NCI-H2196 treated with DMSO at 0.1 percent for 48 hours (cell line): ENCODE results near the gene RIMBP3B.
"Not testable (repeated sequence)": the region's sequence is repeated elsewhere in the genome, so short reads cannot be mapped to it uniquely, and the experiment has no call there.

Experiments
- DNase-seq: peaks from one replicate; lab custom pipeline; 2025; ENCODE audit not compliant: unreplicated experiment; lab: John Stamatoyannopoulos, UW

RIMBP3B gene, protein sequence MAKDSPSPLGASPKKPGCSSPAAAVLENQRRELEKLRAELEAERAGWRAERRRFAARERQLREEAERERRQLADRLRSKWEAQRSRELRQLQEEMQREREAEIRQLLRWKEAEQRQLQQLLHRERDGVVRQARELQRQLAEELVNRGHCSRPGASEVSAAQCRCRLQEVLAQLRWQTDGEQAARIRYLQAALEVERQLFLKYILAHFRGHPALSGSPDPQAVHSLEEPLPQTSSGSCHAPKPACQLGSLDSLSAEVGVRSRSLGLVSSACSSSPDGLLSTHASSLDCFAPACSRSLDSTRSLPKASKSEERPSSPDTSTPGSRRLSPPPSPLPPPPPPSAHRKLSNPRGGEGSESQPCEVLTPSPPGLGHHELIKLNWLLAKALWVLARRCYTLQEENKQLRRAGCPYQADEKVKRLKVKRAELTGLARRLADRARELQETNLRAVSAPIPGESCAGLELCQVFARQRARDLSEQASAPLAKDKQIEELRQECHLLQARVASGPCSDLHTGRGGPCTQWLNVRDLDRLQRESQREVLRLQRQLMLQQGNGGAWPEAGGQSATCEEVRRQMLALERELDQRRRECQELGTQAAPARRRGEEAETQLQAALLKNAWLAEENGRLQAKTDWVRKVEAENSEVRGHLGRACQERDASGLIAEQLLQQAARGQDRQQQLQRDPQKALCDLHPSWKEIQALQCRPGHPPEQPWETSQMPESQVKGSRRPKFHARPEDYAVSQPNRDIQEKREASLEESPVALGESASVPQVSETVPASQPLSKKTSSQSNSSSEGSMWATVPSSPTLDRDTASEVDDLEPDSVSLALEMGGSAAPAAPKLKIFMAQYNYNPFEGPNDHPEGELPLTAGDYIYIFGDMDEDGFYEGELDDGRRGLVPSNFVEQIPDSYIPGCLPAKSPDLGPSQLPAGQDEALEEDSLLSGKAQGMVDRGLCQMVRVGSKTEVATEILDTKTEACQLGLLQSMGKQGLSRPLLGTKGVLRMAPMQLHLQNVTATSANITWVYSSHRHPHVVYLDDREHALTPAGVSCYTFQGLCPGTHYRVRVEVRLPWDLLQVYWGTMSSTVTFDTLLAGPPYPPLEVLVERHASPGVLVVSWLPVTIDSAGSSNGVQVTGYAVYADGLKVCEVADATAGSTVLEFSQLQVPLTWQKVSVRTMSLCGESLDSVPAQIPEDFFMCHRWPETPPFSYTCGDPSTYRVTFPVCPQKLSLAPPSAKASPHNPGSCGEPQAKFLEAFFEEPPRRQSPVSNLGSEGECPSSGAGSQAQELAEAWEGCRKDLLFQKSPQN (N-terminal part only)

DNA sequence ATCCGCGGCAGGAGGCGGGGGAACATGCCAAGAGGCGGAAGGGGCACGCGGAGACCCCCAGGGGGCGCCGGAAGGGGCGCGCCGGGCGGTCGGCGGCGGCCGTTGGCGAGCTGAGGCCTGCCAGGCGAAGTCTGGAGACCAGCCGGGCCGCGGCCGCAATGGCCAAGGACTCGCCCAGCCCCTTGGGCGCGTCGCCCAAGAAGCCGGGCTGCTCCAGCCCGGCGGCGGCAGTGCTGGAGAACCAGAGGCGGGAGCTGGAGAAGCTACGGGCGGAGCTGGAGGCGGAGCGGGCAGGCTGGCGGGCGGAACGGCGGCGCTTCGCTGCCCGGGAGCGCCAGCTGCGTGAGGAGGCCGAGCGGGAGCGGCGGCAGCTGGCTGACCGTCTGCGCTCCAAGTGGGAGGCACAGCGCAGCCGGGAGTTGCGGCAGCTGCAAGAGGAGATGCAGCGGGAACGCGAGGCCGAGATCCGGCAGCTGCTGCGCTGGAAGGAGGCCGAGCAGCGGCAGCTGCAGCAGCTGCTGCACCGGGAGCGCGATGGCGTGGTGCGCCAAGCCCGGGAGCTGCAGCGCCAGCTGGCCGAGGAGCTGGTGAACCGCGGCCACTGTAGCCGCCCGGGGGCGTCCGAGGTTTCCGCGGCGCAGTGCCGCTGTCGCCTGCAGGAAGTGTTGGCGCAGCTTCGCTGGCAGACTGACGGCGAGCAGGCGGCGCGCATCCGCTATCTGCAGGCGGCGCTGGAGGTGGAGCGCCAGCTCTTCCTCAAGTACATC, at the start of gene RIMBP3B:
Gene RIMBP3B, plus strand, starts transcription at position 51 of the 767 bp plus-strand sequence. Its CDS starts 108 bp downstream, at position 159.
- not testable (repeated sequence) for DNase-seq

GRCh38 chr22:21357527-21357926, 26.0 kb upstream of the RIMBP3B start:
- DNase-seq = not testable (repeated sequence)

- DNase-seq = not testable (repeated sequence)
Observed at GRCh38 chr22:21360525-21360924, 23.0 kb upstream of the RIMBP3B start.

GRCh38 chr22:21362473-21362872, 21.1 kb upstream of the RIMBP3B start:
- DNase-seq = not testable (repeated sequence)

GRCh38 chr22:21363061-21363460, 20.5 kb upstream of the RIMBP3B start:
- DNase-seq = not testable (repeated sequence)

GRCh38 chr22:21363803-21364202, 19.7 kb upstream of the RIMBP3B start:
- not testable (repeated sequence) for DNase-seq

DNA sequence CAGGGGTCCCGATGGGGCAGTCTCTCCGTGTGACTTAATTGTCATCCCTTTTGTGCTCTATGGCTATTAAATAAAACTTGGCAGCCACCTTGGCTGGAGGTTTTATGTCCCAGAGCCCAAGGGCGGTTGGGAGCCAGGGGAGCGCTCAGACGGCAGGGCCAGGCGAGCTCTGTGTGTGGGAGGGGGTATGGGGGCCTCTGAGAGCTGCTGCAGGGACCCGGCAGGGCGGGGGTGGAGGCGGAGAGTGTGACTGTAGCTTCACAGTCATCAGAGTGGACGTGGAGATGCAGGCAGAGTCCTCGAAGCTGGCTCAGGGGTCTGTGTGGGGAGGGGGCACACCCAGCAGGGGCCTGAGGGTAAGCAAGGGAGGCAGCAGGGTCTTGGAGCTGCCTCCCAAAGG, 19.2 kb upstream of the RIMBP3B start:
- not testable (repeated sequence) for DNase-seq

DNA sequence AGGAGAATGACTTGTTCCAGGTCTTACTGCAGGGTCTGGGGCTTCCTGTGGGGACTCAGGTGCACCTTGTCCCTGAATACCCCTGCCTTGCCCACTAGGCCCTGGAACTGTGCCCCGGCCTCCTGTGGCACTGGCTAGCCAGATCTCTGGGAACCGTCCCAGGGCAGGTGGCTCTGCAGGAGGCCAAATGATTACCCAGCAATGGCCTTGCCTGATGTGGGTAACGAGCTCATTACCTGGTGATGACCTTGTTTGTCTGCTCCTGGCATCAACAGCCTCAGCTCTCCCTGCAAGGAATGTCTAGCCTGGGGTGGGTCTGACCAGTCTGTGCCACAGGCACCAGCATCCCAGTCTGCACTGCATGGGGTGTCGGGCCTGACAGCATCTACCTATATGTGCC, 18.2 kb upstream of the RIMBP3B start:
- DNase-seq = not testable (repeated sequence)

GRCh38 chr22:21368603-21369310, 14.8 kb upstream of the RIMBP3B start:
- DNase-seq = not testable (repeated sequence)

- not testable (repeated sequence) for DNase-seq
Observed at GRCh38 chr22:21375880-21376279, 7.7 kb upstream of the RIMBP3B start.

DNA sequence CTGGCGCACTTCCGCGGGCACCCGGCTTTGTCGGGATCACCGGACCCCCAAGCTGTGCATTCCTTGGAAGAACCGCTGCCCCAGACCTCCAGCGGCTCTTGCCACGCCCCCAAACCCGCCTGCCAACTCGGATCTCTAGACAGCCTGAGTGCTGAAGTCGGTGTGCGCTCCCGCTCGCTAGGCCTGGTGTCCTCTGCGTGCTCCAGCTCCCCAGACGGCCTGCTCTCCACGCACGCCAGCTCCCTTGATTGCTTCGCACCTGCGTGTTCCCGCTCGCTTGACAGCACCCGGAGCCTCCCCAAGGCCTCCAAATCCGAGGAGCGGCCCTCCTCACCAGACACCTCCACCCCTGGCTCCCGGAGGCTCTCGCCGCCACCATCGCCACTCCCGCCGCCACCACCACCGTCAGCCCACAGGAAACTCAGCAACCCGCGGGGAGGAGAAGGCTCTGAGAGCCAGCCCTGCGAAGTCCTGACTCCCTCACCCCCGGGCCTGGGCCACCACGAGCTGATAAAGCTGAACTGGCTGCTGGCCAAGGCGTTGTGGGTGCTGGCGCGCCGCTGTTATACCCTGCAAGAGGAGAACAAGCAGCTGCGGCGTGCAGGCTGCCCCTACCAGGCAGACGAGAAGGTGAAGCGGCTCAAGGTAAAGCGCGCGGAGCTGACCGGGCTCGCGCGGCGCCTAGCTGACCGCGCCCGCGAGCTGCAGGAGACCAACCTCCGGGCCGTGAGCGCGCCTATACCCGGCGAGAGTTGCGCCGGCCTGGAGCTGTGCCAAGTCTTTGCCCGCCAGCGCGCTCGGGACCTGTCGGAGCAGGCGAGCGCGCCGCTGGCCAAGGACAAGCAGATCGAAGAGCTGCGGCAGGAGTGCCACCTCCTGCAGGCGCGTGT, 1.2 kb downstream of the RIMBP3B start:
- DNase-seq = not testable (repeated sequence)

- not testable (repeated sequence) for DNase-seq
Observed at GRCh38 chr22:21389480-21389879, 5.9 kb downstream of the RIMBP3B start.

DNA sequence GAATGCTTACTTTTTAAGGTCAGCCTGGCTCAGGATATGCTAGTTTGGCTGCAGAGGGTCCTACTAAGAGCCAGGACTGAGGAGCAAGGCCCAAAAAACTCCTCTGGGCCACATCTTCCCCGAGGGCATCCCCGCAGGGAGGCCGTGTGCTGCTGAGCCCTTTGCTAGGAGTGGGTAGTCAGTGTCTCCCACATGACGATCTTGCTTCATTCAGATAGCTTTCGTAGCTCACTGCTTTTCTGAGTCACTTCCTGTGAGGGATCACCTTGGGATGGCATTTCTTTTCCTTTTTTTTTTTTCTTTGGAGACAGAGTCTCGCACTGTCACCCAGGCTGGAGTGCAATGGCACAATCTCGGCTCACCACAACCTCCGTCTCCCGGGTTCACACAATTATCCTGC, 6.5 kb downstream of the RIMBP3B start:
- not testable (repeated sequence) for DNase-seq

DNA sequence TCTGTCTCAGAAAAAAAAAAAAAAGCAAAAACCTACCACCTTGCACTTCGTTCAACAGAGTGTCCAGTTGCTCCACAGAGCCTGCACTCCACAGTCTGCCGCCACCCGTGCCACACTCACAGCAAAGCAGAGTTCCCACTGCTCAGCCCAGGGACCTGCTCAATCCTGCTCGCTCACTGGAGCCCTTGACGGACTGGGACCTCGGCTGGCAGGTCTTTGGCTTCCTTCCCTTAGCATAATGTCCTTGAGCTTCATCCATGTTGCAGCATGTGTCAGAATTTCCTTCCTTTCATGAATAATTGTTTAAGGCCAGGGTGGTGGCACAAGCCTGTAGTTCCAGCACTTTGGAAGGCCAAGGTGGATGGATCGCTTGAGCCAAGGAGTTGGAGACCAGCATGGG, 11.1 kb downstream of the RIMBP3B start:
- DNase-seq = not testable (repeated sequence)

DNA sequence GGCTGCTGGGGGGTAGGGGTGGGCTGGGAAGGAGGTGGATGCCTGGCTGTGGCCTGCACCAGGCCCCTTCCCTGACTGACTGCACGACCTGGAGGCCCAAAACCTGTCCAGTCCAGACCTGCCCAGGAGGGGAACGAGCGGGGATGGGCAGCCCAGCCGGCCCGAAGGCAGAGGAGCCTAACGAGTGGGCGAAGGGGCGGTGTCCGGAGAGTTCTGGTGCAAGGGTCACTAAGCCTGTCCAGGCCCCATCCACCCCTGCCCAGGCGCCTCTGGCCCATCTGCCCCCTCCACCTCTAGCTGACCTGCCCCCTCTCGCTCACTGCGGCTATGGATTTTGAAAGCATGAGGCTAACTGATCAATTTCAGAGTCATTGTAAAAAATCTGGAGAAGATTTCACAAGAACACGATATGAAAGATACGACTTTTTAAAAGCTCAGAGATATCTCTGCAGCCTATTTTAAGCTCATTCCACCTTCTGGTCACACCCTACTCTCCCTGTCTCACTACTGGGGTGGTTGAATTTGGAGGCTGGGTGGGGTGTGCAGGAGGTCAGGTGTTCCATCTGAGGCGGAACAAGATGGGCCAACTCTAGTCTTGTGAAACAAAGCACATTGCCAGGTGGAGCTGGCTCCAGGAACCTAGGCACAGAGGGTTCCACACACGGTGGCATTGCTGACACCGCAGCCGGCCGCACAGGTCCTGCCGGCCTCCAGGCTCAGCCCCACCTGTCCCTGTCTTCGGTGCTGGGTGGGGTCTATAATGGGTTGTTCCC, 17.8 kb downstream of the RIMBP3B start:
- DNase-seq = not testable (repeated sequence)

DNA sequence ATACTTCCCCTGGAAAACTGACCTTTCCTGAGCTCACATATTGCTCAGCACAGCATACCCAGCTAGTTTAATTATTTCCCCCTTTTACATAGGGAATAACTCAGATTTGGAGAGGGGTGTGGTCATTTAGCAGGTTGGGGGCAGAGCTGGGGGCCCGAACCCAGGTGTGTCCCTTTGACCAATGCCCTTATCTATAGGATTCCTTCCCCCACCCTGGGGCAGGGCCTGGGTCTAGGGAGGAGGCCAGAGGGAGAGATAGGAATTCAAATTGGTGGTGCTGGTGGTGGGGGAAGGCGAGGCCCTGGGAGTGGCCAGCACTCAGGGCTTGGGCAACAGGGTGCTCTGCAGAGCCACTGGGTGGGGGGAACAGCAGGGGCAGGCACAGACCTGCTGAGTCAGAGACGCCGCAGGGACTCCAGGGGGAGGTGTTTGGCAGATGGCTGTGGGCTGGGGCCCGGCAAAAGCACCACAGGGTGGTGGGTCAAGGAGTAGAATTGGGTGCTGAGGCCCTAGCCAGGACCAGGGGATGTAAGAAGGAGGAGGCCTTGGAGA, 19.3 kb downstream of the RIMBP3B start:
- DNase-seq = not testable (repeated sequence)

DNA sequence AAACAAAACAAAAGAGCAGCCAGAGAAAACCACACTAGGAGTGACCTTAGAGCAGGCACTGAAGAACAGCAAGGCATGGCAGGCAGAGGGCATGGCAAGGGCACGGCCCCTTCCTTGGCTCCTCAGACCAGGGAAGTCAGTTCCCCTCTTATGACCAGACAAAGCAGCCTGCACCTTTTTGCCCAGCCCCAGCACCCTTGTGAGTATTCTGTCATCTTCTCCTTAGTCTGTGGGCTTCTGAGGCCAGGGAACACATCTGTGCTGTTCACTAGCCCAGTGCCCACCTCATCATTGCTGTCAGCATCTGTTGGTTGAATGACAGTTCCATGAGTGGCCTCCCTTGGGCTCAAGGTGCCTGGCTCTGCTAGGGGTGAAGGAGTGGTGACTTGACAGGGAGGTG, 23.6 kb downstream of the RIMBP3B start:
- not testable (repeated sequence) for DNase-seq
